HG02763 (cell line): Measurements from ENCODE around the gene UNC45B.
"Not testable (repeated sequence)": the region's sequence is repeated elsewhere in the genome, so short reads cannot be mapped to it uniquely, and the experiment has no call there.

Experiments
- ATAC-seq: cut with Tn5 transposase; IDR thresholded peaks from one replicate; pipeline ENCODE4 v1.9.1; 2021; ENCODE audit warnings: mild to moderate bottlenecking, moderate library complexity; ENCODE audit not compliant: unreplicated experiment

UNC45B gene

GRCh38 chr17:35169835-35170363 lies 22.3 kb downstream of the UNC45B start:
- ATAC-seq = no peak

GRCh38 chr17:35170968-35171771 lies 23.6 kb downstream of the UNC45B start:
- no peak for ATAC-seq

- ATAC-seq = no peak
Measured at GRCh38 chr17:35171834-35172233, 24.2 kb downstream of the UNC45B start.

- ATAC-seq = not testable (repeated sequence)
Measured at GRCh38 chr17:35172321-35172720, 24.7 kb downstream of the UNC45B start.

GRCh38 chr17:35174835-35175334 lies 27.3 kb downstream of the UNC45B start:
- no peak for ATAC-seq

GRCh38 chr17:35175638-35176415 lies 28.2 kb downstream of the UNC45B start:
- no peak for ATAC-seq

GRCh38 chr17:35176897-35177296 lies 29.3 kb downstream of the UNC45B start:
- ATAC-seq = no peak

- not testable (repeated sequence) for ATAC-seq
Measured at GRCh38 chr17:35179379-35179778, 31.8 kb downstream of the UNC45B start.

- ATAC-seq = no peak
Measured at GRCh38 chr17:35183332-35183731, 35.7 kb downstream of the UNC45B start.

- ATAC-seq = no peak
Measured at GRCh38 chr17:35184274-35184673, 36.7 kb downstream of the UNC45B start.

- no peak for ATAC-seq
Measured at GRCh38 chr17:35185849-35186248, 38.2 kb downstream of the UNC45B start.

GRCh38 chr17:35187481-35187880 lies 39.9 kb downstream of the UNC45B start:
- no peak for ATAC-seq

- no peak for ATAC-seq
Measured at GRCh38 chr17:35188111-35188510, 40.5 kb downstream of the UNC45B start.

- no peak for ATAC-seq
Measured at GRCh38 chr17:35189291-35189690, 41.7 kb downstream of the UNC45B start.

- ATAC-seq = no peak
Measured at GRCh38 chr17:35191001-35191695, 43.5 kb downstream of the UNC45B start.

GRCh38 chr17:35192708-35193107 lies 45.1 kb downstream of the UNC45B start:
- ATAC-seq = no peak

- ATAC-seq = not testable (repeated sequence)
Measured at GRCh38 chr17:35194001-35194400, 46.4 kb downstream of the UNC45B start, which contains the start of gene SLC35G3. TSS of gene SLC35G3 (minus strand) at chr17:35194393. CDS start at chr17:35194307, 86 bp downstream.

GRCh38 chr17:35195062-35195461 lies 47.4 kb downstream of the UNC45B start:
- not testable (repeated sequence) for ATAC-seq

GRCh38 chr17:35202582-35202981 lies 55.0 kb downstream of the UNC45B start:
- not testable (repeated sequence) for ATAC-seq

GRCh38 chr17:35210741-35211140 lies 63.1 kb downstream of the UNC45B start:
- no peak for ATAC-seq

- no peak for ATAC-seq
Measured at GRCh38 chr17:35212668-35213067, 65.1 kb downstream of the UNC45B start.
